LNCaP clone FGC (cell line): ENCODE results near the gene EVI5.

Experiments used
- DNase-seq: peaks from one replicate; pipeline ENCODE4 v3.0.0-alpha.2; 2011; ENCODE audit warnings: low read depth
- H3K4me3 ChIP-seq: 2 replicates; pipeline ENCODE4 v1.5.1; 2011; ENCODE audit warnings: mild to moderate bottlenecking, low read depth, low read length, control low read depth
- TF ChIP-seq, protein P1 (sequence below): IDR thresholded peaks from 2 replicates; pipeline ENCODE4 v1.5.1; 2012; ENCODE audit warnings: mild to moderate bottlenecking; ENCODE audit not compliant: control insufficient read depth, insufficient read depth; ENCODE audit errors: extremely low read depth

Gene EVI5

DNA sequence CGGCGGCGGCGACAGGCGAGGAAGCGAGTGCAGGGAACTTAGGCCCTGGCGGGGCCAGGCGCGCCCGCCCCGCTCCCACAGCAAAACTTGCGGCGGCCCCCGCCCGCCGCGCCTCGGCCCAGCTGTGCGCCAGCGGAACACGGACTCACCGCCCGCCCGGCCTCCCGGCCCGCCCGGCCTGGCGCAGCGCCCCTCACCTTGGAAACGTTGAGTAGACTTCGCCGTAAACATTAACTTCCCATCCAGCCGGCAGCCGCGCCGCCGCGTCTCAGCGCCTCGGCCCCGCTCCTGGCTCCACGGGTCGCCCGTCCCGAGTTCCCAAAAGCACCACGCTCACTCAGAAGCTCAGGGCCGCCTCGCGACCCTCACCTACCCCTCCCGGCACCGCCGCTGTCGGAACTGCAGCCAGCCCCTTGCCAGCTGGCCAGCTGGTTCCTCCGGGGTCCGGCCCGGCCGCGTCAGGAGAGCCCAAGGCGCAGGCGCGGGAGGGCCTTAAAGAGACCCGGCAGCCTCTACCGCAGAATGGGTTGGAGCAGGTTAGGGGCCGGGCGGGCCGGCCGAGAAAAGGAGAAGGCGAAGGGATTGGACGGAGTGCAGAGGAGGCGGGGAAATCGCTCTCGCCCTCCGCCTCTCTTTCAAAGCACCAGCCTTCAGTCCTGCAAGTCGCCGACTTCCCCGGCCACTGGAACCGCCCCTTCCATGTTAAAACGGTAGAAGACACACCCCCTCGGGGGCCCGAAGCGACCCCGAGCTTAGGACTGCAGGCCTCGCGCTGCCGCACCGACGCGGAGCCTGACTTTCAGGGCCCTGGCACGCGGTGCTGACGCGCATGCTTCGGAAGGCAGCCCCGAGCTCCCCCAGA lies at the start of gene EVI5:
Gene EVI5 (minus strand): TSS at position 470 of the 862 bp plus-strand sequence. CDS start 48,562 bp downstream, outside the sequence.
- peak; percentile 91 for DNase-seq
- H3K4me3 ChIP-seq, result peak within 1 kb of the TSS; percentile 79
- TF ChIP-seq, protein P1, sequence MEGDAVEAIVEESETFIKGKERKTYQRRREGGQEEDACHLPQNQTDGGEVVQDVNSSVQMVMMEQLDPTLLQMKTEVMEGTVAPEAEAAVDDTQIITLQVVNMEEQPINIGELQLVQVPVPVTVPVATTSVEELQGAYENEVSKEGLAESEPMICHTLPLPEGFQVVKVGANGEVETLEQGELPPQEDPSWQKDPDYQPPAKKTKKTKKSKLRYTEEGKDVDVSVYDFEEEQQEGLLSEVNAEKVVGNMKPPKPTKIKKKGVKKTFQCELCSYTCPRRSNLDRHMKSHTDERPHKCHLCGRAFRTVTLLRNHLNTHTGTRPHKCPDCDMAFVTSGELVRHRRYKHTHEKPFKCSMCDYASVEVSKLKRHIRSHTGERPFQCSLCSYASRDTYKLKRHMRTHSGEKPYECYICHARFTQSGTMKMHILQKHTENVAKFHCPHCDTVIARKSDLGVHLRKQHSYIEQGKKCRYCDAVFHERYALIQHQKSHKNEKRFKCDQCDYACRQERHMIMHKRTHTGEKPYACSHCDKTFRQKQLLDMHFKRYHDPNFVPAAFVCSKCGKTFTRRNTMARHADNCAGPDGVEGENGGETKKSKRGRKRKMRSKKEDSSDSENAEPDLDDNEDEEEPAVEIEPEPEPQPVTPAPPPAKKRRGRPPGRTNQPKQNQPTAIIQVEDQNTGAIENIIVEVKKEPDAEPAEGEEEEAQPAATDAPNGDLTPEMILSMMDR, result no peak

DNA sequence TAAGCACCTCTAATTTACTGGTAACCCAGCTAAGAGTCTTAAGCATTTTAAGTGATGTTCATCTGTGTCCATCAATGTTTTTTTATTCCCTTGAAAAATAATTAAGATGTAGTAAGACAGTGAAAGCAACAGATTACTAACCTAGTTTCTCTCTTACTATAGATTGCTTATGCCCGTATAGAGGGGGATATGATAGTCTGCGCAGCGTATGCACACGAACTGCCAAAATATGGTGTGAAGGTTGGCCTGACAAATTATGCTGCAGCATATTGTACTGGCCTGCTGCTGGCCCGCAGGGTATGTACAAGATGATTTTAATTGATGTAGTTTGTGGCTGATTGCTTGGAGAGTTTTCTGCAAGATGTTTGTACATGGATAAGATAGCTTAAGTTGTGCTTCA lies 49.7 kb upstream of the EVI5 start:
- H3K4me3 ChIP-seq, result no peak overlapping the region
- TF ChIP-seq, protein P1, result no peak
- DNase-seq, result no peak

DNA sequence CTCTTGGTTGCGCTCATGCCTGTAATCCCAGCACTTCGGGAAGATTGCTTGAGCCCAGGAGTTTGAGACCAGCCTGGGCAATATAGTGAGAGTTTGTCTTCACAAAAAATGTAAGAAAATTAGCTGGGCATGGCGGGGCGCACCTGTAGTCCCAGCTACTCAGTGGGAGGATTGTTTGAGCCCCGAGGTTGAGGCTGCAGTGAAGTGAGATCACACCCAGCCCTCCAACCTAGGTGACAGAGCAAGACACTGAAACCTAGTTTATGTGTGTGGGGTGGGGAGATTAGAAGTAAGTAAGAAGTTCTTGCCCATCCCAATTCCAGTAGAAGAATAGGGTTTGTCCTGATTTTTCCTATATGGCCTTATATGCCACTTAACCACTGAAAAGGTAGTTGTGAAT lies 48.9 kb upstream of the EVI5 start:
- no peak for DNase-seq
- H3K4me3 ChIP-seq, result peak overlapping the region; percentile 100
- TF ChIP-seq, protein P1, result no peak

DNA sequence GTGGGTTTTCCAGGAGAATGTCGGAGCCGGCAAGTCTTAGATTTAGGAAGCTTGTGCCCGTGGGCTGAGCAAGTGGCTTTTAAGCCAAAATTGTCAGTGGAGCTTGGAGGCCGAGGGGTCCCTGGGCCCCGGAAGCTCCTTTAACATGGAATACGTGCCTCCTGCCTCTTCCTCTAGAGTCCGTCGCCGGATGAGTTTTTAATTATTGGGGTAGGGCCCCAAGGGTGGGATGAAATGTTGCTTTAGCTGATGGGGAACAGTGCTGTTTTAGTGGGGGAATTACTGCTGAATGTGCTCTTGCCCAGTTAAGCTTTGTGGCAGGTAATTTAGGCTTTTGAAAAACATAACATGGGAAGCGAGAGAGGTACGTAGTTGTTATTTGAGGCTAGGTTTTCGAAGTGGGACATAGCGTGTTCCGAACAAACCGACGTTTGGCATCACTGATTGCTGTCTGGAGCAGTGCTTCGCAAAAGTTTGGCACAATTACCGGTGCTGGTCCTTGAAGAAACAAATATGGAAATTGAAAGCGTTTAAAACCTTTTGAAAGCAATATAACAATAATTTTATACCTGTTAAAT lies 47.7 kb upstream of the EVI5 start:
- DNase-seq, result no peak
- H3K4me3 ChIP-seq, result peak overlapping the region; percentile 100
- TF ChIP-seq, protein P1, result no peak

DNA sequence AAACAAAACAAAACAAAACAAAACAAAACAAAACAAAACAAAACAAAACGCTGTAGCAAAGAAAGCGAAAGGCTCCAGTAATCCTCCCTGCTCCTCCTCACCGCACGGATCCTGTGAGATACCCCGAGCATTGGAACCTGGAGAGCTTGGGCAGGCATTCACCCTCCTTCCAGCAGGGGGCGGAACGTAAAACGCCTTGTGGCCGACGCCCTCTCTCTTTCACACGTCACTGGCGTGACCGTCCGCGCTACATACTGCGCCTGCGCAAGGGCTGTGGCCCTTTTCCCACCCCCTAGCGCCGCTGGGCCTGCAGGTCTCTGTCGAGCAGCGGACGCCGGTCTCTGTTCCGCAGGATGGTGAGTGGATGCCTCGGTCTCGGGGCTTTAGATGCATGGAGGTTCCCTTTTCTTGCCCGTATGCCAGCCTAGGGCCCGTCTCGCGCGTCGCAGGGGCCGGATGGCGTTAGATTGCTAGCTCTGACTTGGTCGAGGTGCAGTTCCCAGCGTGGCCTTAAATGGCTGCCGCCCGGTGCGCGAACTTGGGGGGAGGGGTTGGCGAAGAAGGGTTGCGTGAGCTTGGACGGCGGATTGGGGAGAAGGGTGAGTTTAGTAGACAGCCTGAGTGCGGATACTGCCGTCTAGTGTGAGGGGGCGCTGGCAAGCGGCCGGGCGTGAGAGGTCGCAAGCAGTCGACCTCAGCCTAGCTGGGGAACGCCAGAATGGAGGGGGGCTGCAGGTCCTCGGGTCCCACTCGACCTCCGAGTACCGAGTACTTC lies 47.0 kb upstream of the EVI5 start, which contains the start of gene RPL5:
Gene RPL5 (plus strand): TSS at position 279 of the 775 bp plus-strand sequence. CDS start 75 bp downstream, at position 354.
- DNase-seq, result peak; percentile 88
- peak within 1 kb of the TSS; percentile 100 for H3K4me3 ChIP-seq
- TF ChIP-seq, protein P1, result peak; percentile 95

DNA sequence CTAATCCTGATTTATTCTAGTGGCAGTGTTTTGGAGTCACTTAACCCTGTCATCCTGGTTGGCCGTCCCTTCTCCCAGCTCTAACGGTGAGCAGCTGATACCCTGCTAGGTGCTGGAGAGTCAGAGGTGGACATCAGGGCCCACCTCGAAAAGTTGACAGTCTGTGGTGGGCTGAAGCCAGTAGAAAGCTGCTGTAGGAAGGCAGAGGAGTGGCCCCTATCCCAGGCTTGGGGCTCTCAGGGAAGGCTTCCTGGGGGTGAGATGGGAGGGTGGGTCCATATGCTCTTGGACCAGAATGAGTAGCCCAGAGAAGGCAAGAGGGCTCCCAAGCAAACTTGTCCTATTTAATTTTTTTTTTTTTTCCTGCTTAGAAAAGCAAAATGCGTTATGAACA lies 46.5 kb upstream of the EVI5 start:
- peak overlapping the region; percentile 100 for H3K4me3 ChIP-seq
- no peak for DNase-seq

More for the DNA sequence above, 46.5 kb upstream of the EVI5 start:
- TF ChIP-seq, protein P1, result no peak
